HG03095 (cell line): ENCODE results near the gene MORN5.

Experiments used
- ATAC-seq: cut with Tn5 transposase; IDR thresholded peaks from one replicate; pipeline ENCODE4 v1.9.1; 2021; ENCODE audit warnings: moderate library complexity; ENCODE audit not compliant: unreplicated experiment

Gene MORN5

DNA sequence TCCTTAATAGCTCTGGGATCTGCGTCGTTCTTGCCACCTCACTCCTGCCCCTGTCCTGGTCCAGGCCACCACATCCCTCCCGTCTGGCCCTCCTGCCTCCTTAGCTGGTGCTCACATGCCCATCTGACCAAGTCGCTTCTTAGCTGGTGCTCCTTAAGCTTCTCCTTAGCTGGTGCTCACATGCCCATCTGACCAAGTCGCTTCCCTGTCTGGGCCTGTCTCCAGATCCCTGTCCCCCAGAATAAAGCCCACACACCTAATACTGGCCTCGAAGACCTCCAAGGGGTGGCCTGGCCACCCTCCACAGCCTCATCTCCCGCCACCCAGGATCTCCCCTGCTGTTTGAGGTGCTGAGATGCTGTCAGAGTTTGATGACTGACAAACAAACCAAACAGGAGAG lies 35.2 kb upstream of the MORN5 start:
- no peak for ATAC-seq

- no peak for ATAC-seq
Observed at GRCh38 chr9:122125158-122125508, 34.6 kb upstream of the MORN5 start.

DNA sequence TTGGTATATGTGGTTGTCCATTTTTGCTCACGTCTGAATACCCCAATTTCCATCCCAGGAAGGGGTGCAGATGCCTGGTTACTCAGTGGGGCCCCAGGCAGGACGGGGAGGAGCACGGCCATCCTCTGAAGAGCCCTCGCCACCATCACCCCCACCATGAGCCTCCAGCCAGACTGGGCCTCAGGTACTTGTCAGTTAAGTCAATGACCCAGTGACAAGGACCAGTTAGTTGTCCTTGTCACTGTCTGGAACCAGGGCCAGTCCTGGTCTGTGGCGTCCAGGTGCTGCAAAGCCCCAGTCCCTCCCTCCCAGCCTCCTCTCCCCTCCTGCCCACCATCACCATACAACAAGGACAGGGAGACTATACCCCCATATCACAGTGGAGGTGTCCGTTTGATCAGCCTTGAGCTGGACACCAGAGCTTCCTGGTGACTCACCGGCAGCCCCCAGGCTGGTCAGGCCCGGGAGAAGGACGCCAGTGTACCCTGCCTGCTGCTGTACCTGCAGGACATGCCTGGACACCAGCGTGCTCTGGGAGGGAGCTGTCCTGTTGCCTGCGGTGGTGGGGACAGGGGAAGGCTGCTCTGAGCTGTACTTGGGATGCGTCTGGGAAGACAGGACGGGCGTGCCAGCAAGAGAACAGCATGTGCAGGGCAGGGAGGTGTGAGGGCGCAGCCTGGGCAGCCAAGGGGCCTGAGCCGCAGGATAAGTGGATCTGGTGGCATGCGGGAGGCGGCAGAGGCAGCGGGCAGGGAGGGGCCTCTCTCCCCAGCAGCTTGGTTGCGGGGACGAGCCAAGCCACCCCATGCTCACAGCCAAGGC lies 34.0 kb upstream of the MORN5 start:
- ATAC-seq = no peak

DNA sequence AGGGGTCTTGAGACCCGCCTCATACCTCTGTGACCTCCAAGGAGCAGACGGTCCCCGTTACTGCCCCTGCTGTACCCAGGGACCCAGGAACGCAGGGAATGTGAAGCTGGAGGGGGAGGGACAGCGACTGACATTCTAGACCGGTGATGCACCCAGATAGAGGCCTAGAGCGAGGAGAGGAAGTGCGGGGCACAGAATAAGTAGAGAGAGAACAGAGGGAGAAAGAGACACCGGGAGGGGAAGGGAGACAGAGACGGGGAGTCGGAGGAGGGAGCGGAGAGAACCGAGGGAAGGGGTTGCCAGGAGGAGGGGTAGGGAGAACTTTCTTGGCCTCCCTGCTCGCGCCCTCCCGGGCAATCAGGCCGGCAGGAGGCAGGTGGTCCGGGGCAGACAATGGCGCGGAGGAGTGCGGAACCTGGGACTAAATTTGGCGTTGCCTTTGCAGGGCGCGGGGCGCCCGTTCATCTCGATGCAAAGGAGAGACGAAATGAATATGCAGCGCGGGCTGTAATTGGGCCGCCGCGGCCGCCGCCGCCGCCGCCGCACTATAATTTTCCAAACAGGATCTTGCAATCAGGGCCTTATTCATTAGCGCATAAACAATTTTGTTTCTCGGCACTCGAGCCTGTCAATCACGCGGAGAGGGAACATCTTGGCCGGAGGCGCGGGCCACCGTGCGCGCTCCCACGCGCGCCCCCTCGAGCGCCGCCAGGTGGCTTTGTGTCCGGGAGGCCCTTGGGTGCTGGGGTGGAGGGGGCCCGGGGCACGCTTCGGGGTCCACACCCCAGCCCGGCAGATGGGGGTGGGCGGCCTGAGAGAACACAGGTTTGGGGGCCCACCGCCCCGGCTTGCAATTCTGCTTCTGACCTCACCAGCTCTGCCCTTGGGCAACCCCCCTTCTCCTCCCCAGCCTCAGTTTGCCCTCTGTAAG lies 33.1 kb upstream of the MORN5 start:
- no peak for ATAC-seq

DNA sequence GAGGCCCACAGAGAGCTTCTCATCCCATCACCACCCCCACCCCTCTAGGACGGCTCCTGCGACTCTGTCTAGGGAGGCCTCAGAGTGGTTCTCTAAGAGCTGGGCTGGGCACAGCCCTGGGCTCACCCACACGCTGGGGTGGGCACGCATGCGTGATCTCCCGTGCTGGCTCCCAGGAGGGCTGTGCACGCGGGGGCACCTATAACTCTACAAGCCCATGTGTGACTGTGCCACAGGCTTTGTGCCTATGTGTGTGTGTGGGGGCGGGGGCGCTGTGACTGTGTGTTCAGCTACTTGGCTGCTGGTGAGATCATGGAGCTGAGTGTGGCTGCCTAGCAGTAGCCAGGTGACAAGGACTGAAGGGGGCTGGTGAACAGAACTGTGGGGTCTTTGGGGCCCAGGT lies 32.3 kb upstream of the MORN5 start:
- ATAC-seq = no peak

DNA sequence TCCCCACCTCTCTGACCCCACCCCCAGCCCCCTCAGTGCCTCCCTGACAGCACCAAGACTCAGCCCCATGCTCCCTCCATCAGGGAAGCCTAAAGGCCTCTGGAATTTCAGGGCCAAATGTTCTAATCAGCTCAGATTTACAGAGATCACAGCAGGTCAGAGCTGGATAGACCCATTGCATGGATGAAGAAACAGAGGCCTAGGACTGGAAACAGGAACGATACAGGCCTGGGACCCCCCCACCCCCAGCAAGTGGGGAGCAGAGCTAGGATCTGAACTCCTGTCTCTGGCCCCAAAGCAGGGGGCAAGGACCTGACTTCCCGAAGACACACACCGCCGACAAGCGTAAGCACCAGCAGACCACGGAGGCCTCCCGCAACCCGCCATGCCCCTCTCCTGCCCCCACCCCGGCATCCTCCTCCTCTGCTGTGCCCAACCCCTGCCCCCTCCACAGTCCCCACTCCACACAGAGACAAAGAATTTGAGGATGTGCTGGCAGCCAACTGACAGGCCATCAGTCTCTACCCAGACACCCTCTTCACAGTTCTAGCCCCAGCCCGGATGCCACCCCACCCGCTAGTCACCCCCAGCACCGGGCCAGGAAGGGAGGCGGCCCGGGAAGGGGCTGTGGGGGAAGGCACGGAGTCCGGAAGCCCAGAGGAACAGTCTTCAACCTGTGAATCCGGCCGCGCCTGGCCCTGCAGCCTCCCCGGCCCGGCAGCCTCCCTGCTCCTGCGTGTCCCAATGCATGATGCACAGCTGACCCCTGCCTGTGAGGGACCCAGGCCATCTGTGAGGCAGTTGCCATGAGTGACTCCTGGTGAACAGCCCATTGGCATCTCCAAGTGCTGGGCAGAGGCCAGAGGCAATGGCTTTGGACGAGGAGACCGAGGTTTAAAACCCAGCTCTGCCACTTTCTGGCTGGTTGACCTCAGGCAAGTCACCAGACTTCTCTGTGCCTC lies 31.4 kb upstream of the MORN5 start:
- no peak for ATAC-seq

DNA sequence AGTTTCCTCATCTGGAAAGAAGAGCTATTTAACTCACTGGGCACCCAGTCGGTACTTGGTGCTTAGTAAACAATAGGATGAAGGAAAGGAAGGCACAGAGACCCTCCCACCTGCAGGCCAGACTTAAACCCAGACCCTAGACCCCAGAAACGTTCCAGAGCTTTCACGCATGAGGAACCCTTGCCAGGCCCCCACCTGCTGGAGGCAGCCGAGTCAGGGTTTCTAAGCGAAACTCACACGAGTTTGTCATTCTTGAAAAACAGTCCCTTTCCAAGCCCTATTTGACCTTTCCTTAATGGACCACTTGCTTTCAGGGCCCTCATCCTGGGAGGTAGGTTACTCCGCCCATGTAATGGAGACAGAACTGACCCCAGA lies 30.8 kb upstream of the MORN5 start:
- ATAC-seq = no peak

DNA sequence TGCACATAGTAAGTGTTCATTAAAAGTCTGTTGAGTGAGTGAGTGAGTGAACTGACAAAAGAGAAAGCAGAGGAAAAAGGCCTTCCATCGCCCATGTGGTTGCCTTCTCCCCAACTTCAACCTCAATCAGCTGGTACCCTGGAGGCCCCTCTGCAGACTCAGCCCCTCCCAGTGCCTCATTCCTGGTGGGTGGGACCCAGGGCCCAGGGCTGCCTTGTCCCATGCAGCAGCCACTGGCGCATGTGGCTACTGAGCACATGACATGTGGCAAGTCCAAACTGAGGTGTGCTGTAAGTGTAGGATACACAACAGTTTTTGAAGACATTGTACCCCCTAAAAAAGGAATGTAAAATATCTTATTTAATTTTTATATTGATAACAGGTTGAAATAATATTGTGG lies 29.7 kb upstream of the MORN5 start:
- no peak for ATAC-seq

- no peak for ATAC-seq
Observed at GRCh38 chr9:122130837-122131236, 28.9 kb upstream of the MORN5 start.

GRCh38 chr9:122131401-122132001 lies 28.2 kb upstream of the MORN5 start:
- ATAC-seq = no peak

DNA sequence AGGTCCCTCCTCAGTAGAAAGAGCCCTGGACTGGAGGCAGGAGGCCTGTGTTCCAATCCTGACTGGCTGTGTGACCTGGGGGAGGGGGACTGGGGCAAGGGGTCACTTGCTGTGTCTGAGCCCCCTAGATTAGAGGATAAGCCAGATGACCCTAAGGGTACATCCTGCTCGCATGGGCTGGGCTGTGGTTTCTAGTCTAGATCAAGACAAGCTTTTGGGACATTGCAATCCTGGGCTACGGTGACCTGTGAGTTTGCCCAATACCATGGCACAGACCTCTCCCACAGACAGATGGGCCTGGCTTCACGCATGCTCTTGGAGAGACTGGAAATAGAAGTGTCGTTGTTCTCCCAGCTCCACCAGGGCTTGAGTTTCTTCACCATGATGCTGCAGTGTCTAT lies 27.2 kb upstream of the MORN5 start:
- no peak for ATAC-seq

GRCh38 chr9:122133263-122133983 lies 26.3 kb upstream of the MORN5 start:
- ATAC-seq = no peak

DNA sequence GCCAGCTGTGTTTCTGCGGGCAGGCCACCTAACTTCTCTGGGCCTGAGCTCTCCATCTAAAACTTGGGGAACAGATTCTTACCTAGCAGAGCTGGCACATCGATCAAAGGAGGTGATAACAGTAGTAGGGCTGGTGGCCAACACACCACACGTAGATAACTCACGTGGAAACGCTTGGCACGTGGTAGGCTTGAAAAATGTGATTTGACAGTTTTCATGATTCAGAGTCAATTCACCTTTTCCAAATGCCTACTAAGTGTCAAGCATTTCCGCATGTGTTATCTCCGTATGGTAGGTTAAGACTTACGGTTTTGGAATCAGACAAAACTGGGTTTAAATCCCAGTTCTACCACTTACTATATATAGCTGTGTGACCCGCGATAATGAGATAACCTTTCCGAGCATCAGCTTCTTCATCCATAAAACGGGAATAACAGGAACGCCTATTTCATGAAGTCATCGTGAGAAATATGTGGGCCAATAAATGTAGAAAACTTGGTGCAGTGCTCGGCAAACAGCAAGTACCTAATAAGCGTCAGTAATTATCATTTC lies 25.6 kb upstream of the MORN5 start:
- ATAC-seq = no peak

DNA sequence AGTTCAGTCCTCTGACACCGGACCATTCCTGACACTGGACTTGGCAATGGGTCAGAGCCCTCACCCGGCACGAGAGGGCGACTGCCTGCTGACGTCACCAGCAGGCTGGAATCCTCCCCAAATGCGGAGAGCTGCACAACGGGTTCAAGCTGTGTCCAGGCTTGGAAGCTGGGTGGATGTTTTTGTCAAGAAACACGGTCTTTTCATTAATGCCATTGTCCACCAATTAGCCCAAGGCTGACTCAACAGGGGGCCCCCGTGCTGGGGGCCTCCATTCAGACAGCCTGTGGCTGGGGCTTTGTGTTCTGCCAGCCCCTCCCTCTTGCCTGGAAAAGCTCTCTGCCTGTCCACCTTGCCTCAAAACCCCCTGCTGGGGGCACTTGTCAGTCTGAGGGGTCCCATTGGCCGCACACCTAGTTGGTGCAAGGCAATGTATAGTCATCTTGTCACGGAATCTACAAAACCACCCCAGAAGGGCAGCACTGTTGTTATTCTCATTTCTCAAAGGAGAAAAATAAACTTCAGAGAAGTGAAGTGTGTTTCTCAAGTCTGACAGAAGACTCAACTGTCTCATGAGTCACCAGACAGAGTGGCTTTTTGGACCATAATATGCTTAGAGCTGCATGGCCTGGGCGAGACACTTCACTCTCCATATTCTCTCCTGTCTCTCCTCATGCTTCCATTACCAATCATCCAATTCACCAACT lies 24.7 kb upstream of the MORN5 start:
- no peak for ATAC-seq

DNA sequence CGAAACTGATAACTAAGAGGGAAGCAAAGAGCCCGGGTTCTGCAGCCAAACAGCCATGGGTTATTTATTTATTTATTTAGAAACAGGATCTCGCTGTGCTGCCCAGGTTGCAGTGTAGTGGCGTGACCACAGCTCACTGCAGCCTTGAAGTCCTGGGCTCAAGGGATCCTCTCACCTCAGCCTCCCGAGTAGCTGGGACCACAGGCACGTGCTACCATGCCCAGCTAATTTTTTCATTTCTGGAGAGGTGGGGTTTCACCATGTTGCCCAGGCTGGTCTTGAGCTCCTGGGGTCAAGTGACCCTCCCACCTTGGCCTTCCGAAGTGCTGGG lies 24.2 kb upstream of the MORN5 start:
- no peak for ATAC-seq

GRCh38 chr9:122138560-122139268 lies 21.0 kb upstream of the MORN5 start:
- ATAC-seq = no peak

DNA sequence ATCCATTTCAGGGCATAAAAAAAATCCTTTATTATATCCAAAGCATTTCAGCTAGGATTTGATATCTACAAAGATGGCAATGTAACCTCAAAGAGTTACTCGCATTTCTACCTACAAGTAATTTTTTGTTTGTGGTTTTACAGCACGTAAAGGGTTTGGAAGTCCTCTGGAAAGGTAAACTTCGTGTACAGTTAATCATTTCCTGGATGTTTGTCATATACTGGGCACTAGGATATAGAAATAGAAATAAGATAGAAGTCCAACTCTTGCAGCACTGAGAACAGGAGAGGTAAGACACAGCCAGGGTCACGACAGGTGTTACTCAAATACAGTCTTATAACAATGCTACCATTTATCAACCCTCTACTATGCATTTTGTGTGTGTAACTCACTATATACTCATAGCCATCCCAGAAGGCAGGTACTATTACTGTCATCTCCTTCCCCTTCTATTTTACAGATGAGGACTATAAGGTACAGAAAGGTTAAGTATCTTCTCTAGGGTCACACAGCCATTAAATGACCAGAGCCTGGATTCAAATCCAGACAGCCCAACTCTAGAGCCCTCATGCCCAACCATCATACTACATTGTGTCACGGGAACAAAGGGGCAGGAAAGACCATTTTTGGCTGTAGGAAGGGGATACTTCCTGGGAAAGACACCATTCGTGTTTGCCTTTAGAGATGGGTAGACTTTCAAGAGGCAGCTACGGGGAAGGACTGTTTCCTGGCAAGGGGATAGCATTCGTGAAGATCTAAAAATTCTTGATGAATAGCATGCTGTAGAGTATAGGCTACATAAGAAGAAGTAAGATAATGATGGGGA lies 19.1 kb upstream of the MORN5 start:
- ATAC-seq = no peak

DNA sequence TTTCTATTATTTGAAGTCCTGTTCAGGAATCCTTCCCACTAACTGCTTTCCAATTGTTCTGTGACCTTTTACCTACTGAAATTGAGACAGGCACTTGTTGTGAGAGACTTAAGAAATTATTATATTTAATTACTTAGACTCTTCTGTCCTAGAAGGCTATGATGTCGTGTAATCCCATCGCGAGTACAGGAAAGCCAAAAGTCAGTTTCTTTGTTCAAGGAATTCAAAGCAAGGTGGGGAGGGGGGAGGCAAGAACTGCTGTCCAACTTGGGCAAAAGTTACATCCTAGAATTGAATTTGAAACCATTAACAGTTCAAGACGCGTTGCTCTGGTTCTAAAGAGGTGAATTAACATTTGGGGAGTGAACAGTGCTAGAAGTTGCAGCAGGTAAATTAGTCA lies 18.0 kb upstream of the MORN5 start:
- no peak for ATAC-seq
